ENCODE measurements around the gene PIGN. TPM values are rescaled to one million over a fixed set of nuclear protein-coding genes. Genes with fewer than 3 reads are reported as not detected.

The PIGN gene
- total RNA-seq, 1 donor from 2014 or later, result 27.6 TPM

- intact Hi-C loops (cut with micrococcal nuclease), result no loop called here
Observed at GRCh38 chr18:62023536-62023935, 163.3 kb downstream of the PIGN start.

DNA sequence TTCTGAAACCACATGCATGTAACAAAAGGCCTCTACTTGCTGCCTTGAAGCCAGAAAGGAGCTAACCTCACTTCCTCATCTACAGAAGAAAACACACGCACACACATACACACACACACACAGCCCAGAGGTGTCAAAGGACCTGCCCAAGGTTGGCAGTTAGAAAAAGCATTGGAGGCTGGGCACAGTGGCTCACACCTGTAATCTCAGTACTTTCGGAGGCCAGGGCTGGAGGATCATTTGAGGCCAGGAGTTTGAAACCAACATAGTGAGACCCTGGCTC, 168.2 kb downstream of the PIGN start:
- intact Hi-C loops (cut with micrococcal nuclease), result no loop called here

- intact Hi-C loops (cut with micrococcal nuclease), result no loop called here
Observed at GRCh38 chr18:62018034-62018758, 168.7 kb downstream of the PIGN start.

DNA sequence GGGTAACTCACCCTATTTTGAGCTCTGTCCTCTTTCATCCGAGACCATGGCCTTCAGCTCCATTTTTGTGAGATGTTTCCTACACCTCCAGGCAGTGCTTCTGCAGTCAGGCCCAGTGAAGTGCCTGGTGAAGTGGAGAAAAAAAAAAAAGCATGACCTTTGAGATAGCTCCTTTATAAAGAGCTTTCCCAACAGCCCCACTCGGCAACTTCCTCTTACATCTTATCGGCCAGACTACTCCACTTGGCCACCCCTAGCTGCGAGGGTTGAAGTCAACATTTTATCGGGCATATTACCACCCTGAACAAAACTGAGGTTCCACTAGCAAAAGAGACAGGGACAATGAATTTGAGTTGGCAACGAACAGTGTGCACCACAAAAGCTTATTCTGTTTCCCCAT, 169.2 kb downstream of the PIGN start:
- intact Hi-C loops (cut with micrococcal nuclease), result no loop called here

- intact Hi-C loops (cut with micrococcal nuclease), result no loop called here
Observed at GRCh38 chr18:62011416-62011815, 175.4 kb downstream of the PIGN start.

- intact Hi-C loops (cut with micrococcal nuclease), result no loop called here
Observed at GRCh38 chr18:62009521-62009920, 177.3 kb downstream of the PIGN start.

DNA sequence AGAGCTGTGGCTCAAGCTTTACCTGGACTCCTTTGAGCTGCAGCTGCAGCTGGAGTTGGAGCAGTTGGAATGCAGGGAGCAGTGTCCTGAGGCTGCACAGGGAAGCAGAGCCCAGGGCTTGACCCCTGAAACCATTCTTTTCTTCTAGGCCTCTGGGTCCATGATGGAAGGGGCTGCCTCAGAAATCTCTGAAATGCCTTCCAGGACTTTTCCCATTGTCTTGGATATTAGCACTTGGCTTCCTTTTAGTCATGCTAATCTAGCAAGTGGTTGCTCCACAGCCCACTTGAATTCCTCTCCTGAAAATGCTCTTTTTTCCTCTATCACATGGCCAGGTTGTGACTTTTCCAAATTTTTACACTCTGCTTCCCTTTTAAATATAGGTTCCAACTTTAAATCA, 185.5 kb downstream of the PIGN start:
- intact Hi-C loops (cut with micrococcal nuclease), result no loop called here

GRCh38 chr18:61998957-61999356, 187.9 kb downstream of the PIGN start:
- intact Hi-C loops (cut with micrococcal nuclease), result no loop called here

DNA sequence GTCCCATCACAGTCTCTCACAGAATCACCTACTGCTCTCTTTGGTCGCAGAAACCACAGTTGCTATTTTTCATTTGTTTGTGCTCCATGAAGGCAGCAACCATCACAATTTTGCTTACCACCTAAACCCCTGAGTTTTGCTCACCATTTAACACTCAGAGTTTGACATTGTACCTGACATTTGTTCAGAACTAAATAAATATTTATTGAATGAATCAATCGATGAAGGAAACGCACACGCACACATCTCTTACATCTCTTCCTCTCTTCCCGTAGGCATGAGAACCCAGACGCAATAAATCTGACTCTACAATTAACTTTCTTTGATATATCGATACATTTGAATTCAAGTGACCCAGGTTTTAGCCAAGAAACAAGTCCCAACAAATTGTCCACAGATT, 188.5 kb downstream of the PIGN start:
- intact Hi-C loops (cut with micrococcal nuclease), result no loop called here

DNA sequence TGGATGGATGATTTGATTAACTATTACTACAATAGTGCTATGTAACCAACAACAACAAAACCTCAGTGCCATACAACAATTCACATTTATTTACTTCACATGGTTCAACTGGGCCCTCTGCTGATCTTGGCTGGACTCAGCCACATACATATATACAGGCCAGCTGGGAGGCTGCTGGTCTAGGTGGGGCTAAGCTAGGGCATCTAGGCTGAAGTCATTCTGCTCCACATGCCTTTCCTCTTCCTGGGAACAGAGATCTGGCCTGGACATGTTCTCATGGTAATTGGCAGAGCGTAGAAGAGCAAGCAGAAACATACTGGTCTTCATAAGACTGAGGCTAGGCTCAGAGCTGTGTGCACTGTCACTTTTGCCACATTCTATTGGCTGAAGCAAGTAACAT, 191.2 kb downstream of the PIGN start:
- intact Hi-C loops (cut with micrococcal nuclease), result no loop called here

- intact Hi-C loops (cut with micrococcal nuclease), result no loop called here
Observed at GRCh38 chr18:61993831-61994230, 193.0 kb downstream of the PIGN start.

GRCh38 chr18:61992923-61993322, 193.9 kb downstream of the PIGN start:
- intact Hi-C loops (cut with micrococcal nuclease), result no loop called here

GRCh38 chr18:61992285-61992684, 194.6 kb downstream of the PIGN start:
- intact Hi-C loops (cut with micrococcal nuclease), result no loop called here

DNA sequence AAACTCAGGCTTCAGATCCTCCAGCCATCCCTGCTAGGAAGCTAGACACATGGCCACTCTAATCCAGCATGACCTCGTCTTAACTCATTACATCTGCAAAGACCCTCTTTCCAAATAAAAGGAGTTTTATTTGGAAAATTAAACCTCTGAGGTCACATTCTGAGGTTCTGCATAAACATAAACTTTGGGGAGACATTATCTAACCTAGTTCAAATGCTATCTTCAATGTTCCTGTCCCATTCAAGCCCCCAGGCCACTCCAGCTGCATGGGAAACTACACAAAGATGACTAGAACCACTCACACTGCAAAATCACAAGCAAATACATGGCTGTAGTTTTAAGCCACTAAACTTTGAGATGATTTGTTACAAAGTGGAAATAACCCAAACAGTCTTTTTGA, 195.0 kb downstream of the PIGN start:
- intact Hi-C loops (cut with micrococcal nuclease), result no loop called here

DNA sequence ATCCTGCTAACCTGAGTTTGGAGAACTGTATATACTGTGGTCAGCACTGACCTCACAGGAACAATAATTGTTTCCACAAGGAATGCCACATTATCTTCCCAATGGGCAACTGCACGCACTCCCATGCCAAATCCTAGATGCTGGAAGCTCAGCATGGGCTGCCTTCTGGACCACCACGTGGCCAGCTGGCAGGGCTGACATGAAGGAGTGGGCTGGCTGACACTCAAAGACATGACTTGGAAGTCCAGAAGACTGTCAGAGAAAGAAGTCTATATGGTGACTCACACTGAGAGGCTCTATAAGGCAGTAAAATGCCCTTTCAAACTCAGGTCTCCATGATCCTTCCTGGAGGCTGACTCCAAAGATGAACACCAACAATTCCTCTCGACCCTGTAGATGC, 195.7 kb downstream of the PIGN start:
- intact Hi-C loops (cut with micrococcal nuclease), result no loop called here

Other genes starting within 250 kb of the PIGN start
- gene RELCH, start 199 bp upstream of the PIGN start, total RNA-seq, result 38.0 and 40.3 TPM in 2 replicates
- 29.6 and 30.8 TPM in 2 replicates for gene TNFRSF11A, start 138.3 kb upstream of the PIGN start, total RNA-seq

Measured in T-helper 2 cell treated with Interferon-gamma antibody and Interleukin-4, amounts not matched to agents 100 ng/mL and 5 ng/mL, for 36 hours (primary cell).